Peyer's patch (tissue), 4 donors: ENCODE measurements around the gene SMC3.

ENCODE experiments used
- CTCF ChIP-seq, 6 experiments: fragments of 450-650 bp in 4 of 6; fragments of 200-600 bp in 2 of 6; sonication (generic) in 1 of 6; IDR thresholded peaks; one replicate each; pipeline ENCODE4 v1.5.1; 2017 to 2019; ENCODE audit warnings: antibody characterized with exemption in 6 of 6, mild to moderate bottlenecking in 3 of 6, moderate library complexity in 1 of 6
- POLR2A ChIP-seq, 2 donors: fragments of 450-650 bp; IDR thresholded peaks; one replicate each; pipeline ENCODE4 v1.5.1; 2017; ENCODE audit warnings: antibody characterized with exemption in 2 of 2, mild to moderate bottlenecking in 2 of 2, moderate library complexity in 2 of 2

GRCh38 chr10:110563132-110563531 lies 4.4 kb upstream of the SMC3 start:
- TF ChIP-seq CTCF (IDR thresholded peaks at IDR 0.05), result no peak
- no peak for TF ChIP-seq POLR2A (IDR thresholded peaks at IDR 0.05)
